Cerebellar cortex (tissue), 1 donor: Measurements from ENCODE around the gene TRAM2.

Source experiments
- DNase-seq: peaks from one replicate; pipeline ENCODE4 v3.0.0-alpha.2; 2015; ENCODE audit warnings: low spot score

TRAM2 gene

DNA sequence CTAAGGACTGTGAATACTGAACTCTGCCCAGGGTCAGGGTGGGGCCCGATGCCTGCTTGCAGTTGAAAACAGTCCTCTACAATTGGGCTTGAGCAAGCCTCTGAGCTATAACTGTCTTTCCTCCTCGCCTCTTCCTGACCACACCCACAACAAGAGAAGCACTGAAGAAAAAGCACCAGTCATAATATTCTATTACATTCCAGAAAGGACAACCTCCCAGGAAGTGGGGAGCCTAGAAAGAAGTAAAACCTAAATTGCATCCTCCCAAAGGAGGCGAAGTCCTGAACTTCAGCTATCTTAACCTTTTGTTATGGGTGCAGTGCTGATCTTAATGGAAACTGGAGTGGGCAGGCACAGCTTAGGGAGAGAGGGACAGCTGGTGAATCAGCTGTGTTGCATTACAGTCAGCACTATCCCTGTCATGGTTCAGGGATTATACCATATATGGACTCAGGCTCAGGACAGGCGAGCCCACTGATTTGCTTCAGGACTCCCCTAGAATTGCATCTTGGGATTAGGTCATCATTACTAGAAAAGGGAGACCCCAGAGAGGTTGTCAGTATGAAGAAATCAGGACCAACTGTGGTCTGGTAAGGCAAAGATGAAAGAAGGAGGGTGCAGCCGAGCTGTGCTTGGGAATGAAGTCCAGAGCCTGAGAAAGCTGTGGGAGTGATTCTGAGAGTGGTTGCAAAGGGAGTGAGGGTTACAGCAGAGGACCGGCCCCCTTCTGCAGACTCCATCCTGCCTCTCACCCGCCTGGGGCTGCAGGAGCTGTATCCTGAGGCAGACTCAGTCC is 18.3 kb upstream of the TRAM2 start:
- DNase-seq = no peak

DNA sequence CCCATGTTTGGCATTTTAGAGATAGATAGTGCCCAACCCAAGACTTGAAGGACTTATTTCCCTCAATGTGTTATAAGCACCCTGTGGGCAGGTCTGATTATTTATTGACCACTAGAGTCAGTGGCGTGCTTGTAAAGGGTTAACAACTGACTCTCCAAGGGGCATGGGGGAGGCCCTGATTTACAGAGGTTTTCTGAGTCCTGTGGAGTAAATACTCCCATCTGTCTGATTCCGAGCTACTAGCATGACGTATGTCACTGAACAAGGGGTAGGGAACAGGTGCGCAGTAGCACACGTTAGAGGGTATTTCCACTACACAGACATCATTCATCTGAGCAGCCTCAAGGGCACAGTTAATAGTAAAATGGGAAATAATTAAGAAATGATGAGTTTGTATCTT is 17.4 kb upstream of the TRAM2 start:
- DNase-seq = no peak

DNA sequence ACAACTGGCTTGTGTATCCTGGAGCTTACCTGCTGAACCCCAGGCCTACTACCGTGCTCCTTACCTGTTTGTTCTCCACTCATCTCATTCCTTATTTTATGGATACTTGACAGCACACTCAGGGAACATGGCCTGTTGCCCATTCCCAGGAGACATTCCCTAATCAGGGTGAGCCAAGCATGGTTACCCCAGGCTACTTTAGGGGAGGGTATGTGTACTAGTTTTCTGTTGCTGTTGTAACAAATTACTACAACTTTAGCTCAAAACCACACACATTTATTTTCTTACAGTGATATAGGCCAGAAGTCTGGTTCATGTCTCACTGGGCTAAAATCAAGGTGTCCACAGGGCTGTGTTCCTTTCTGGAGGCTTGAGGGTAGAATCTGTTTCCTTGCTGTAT is 15.0 kb upstream of the TRAM2 start:
- no peak for DNase-seq

DNA sequence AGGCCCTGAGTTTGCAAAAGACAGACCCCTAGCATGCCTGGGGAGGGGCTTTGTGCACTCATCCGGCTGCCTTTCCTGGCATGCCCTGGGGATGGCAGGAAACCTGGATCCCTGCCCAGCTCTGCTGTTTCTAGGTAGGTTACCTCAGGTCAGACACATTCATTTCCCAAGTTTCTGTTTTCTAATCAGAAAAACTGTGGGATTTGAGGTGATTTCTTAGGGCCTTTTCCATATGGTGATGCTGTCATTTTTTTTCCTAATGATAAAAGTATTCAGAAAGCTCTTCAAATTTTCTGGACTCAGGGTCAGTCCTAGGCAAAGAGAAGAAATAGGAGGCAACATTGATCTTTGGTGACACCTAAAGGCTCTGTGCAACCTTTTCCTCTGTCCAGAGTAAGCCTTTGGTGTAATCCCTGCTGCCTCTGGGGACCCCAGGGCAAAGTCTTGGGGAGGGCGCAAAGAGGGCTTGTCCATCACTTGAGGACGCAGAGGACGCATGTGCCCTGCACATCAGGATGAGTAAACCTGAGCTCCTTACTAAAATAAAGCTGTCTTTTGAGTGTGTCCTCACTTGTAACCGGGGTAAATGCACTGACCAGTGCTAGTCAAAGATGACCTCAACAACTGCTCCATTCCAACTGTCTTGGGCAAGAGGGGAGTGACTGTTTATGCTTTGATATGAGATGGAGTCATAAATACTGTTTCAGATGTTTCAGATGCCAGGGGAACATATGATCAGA is 13.5 kb upstream of the TRAM2 start:
- DNase-seq = no peak

DNA sequence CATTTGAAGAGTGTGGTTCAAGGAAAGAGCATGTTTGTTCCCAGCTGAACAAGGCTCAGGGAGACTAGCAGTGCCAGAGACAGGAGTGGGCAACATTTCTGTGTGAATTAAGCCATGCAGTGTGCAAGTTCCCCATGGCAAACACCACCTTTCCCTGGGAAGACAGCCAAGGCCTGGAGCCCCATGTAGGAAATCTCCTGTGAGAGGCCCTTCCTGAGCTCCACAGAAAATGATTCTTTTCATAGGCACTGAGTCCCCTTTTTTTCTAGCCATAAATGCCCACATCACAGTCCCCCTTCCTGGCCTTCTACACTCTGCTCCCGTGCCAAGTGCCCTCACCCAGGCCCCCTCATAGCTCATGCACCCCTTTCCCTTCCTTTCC is 11.8 kb upstream of the TRAM2 start:
- no peak for DNase-seq

DNA sequence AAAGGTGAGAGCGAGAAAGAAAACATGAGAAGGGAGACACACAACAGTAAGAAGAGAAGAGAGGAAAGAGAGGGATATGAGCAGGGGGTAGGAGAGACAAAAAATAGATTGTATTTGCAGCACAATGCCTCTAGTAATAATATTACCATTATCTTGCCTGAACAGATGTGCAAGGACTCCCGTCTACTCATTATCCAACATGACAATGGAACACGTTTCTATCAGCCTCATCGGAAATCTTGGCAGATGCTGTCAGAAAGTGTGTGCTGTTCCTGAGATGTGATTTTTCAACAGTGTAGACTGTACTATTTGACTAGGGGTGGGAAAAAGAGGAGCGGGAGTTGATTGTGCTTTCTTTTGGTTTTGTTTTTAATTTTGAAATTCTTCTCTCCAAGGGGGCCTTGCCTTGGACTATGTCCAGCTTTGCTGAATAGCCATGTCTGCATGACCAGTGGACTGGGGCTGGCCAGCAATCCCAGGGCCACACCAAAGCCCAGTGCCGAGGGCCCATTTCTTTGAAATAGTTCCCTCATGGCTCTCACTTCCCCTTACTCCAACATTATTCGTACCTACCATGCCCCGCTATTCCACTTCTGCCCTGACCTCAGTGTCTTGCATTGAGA is 11.3 kb upstream of the TRAM2 start:
- DNase-seq = no peak

DNA sequence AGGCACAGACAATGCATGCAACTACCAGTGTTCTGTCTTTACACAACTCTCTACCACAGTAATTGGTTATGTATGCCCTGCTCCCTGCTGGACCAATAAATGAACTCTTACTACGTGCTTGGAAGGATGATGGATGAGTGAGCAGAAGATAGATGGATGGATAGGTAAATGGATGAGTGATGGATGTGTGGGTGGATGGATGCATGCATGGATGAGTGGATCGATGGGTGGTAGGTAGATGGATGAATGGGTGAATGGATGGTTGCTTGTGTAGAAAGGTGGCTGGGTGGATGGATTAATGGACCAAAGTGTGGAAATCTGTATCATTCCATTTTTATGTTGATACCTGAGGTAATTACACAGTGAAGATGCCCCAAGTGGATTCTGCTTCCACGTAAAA is 10.1 kb upstream of the TRAM2 start:
- no peak for DNase-seq

DNA sequence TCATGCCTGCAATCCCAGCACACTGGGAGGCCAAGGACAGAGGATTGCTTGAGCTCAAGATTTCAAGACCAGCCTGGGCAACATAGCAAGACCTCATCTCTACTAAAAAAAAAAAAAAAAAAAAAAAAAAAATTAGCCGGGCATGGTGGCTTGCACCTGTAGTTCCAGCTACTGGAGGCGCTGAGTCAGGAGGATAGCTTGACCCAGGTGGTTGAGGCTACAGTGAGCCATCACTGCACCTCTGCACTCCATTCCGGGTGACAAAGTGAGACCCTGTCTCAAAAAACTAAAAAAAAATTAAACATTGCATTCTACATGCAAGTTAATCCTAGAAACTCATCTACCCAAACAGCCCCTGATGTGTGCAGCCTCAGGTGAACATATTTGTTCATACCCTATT is 7.3 kb upstream of the TRAM2 start:
- no peak for DNase-seq

DNA sequence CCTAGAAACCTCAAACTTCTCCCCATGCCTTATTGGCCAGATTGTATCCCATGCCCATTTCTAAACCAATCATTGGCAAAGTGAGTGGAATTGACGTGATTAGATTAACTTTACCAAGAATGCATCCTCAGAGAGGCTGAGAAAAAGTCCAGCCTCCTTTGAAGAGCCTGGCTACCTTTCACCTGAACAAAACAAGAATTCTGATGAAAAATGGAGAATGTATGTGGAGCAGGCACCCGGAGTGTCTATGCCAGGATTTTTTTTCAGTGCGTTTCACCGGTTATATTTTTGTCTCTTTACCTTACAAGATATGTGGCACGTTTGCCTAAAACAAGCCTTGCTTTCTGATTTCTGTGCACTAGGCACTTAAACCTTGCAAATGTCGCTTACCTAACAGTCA is 6.1 kb upstream of the TRAM2 start:
- DNase-seq = no peak

DNA sequence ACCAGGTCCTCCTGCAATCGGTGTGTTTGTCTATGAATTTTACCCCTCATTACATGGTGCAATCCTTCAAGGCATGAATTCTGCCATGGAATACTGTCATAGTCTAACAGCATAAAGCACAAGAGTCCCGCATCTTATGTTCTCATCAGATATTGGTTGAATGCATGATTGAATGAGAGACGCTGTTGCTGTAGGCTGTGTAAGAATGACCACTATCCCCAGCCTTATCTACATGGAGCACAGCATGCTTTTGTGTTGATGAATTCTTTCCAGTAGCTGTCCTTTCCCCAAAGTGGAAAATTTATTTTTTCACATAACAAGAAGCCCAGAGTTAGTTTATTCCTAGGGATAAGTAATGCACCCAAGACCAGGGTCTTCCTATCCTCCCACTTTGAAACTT is 5.6 kb upstream of the TRAM2 start:
- no peak for DNase-seq

DNA sequence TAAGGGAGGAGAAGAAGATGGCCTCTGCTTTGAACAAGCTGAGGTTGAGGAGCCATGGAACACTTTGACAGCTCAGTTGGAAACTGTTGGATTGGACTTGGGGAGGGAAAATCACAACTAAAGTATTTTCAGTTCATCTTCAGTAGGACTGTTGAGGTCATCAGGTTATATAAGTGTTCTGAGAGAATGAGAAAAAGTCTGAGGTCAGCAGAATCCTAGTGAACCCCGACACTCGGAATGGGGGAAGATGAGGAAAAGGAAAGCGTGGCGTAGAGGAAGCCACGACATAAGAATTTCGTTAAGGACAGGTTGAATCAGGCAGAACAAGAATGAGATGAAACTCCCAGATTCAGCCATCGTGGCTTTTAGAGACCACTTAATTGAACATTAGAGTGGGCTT is 4.0 kb upstream of the TRAM2 start:
- no peak for DNase-seq

DNA sequence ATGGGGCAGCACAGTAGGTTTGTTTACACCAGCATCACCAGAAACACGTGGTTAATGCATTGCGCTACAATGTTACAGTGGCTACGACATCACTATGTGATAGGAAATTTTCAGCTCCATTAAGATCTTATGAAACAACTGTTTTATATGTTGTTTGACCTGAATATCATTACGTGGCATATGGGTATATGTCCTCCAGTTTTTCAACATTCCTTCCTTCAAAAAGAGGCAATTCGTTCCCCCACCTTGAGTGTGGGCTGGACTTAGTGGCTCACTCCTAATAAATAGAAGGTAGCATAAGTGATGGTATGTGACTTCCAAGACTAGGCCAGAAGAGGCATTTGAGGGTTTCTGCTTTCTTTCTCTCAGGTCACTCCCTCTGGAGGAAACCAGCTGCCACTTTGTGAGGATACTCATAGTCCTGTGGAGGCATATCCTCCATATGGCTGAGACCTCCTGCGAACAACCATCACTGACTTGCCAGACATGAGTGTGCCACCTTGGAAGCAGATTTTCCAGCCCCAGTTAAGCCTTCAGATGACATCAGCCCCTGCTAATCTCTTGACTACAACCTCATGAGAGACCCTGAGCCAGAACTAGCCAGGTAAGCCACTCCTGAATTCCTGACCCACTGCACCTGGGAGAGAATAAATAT is 2.3 kb upstream of the TRAM2 start:
- DNase-seq = no peak

DNA sequence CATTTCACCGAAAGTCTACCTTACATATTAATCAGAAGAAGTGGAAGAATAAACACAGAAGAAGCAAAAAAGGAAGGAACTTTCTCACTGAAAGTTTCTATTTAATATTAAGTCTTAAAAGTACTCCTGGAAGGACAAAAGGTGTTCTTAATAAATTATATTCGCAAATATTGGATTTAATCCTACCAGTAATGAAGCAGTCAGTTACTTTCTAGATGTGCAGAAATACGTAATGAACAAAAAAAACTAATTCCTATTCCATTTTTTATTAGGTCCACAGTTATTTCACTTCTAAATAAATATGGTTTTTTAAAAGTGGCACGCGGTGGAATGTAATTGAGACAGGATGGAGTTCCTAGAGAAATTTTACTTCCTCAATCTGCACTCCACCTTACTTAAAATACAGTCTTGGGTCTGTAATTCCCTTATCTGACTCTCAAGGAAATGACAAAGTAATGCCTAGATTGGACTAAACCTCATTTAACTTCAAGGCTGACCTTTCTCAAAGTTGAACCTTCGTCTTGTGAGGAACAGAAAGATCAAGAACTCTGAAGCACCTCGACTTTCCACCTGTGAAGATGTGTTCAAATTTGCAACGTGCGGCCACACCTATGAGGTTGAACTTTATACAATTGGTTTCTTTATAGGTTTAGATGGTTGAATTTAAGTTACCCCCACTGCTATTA is 1.1 kb upstream of the TRAM2 start:
- no peak for DNase-seq

DNA sequence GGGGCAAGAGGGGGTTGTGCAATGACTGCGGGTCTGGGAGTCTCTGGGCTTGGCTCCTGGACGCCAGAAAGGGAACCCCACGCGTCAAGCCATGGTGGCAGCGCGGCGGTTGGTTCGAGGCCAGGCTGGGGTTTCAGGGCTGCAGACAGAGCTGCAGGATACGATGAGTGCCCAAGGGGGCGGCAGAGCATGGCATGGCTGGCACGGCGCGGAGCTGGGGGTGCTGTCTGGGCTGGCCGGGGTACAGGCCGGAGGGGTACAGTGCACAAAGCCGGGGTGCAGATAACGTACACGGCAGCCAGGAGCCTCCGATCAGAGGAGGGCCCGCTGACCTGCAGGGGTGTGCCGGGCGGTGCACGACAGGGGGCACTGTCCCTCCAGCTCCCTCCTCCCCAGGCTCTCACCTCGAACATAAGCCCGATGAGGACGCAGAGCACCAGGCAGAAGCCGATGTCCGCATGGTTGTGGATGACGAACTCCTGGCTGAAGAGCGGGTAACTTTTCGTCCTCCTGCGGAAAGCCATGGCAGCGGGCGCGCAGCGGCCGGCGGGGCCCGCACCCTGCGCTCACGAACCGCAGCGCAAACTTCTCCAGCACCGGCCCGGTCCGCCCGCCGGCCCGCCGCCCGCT is 353 bp downstream of the TRAM2 start:
- DNase-seq = peak; percentile 66

DNA sequence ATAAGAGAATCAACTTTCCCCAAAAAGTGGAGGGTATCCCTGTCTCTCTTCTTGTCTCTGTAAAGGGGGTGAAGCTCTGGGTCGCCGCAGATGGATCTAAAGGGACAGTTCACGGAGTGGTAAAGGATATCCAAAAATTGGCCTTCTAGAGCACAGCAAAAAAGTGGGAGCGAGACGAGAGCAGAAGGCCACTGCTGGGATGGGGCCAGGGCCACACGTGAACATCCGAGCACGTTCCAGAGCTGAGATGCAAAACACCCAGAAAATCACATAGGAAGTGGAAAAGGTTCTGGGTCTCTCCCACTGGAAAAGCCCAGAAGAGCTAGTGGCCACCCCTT is 837 bp downstream of the TRAM2 start:
- no peak for DNase-seq

DNA sequence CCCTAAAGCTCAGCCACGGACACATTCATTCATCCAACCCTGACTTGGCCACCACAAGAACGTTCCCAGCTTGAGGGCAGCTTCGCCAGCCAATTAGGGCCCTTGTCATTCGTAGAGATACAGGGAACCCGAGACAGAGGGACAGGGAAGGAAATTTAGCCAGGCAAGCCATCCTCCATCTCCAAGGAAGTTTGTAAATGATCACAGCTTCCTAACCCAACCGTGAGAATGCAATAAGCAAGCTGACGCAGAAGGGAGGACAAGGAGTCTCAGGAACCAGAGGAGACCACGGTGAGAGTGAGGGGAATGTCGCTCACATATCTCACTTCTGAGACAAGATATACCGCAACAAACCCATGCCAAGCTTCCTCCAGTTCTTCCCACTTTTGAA is 1.4 kb downstream of the TRAM2 start:
- DNase-seq = peak; percentile 20

DNA sequence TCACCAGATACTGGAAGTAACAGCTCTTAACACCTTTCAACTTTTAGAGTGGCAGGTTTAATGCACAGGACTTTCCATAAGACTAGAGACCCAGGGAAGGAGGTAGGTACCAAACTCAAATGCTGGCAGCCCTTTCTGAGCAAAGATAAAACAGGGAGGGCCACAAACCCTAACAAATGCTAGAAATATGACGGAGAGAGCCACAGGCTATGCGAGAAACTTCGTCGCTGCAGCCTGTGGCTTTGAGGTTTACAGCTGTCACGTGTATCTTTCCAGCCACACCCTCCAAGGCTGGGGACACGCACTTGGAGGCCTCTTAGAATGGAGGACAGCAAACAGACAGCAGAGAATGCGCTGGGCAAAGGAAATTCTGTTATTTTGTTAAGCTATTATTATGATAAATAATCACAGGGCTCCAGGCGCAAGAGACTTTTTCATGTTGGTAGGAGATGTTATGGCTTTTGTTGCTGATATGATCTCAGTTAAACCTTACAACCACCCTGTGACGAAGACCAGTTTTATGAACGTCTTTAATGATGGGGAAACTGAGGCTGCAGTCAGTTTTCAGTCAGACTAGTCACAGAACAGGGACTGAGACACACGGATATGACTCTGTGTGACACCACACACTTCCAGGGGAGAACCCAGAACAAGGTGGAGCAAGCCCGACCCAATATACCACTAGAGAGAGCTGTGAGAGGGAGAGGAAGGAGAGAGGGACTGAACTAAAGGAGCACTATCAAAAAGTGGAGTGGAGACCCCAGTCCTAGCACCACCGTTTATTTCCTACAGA is 2.0 kb downstream of the TRAM2 start:
- DNase-seq = no peak

DNA sequence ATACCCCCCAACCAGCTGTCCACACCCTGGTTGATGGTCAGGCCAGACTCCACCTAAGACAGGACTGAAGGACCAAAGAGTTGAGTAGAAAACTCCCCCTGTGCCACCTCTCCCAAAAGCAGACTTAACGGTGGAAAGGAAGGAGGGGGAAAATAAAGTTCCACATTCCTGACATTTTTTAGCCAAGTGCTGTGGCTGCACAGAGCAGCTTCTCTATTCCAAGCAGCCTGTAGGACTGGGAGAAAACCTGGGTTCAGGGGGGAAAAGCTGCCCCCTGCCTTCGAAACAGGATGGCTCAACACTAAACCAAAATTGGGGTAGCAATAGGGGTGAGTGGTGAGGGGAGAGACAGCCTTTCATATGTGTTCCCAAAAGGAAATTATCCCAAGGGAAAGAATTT is 3.6 kb downstream of the TRAM2 start:
- DNase-seq = no peak

DNA sequence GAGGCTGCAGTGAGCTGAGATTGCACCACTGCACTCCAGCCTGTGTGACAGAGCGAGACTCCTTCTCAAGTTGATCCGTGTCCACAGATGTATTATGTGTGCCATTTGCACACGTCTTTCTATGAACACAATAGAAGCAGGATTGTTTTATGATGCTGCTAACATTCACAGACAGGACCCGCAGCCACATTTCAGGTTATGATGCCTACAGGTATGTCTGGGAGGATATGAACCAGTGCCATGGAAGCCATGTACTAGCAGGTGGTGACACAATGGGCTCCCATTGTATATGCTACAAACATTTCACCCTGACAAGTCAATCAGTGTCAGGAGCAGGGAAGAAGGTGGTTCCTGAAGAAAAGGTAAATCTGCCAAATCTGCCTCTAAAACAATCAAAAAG is 4.3 kb downstream of the TRAM2 start:
- DNase-seq = no peak

DNA sequence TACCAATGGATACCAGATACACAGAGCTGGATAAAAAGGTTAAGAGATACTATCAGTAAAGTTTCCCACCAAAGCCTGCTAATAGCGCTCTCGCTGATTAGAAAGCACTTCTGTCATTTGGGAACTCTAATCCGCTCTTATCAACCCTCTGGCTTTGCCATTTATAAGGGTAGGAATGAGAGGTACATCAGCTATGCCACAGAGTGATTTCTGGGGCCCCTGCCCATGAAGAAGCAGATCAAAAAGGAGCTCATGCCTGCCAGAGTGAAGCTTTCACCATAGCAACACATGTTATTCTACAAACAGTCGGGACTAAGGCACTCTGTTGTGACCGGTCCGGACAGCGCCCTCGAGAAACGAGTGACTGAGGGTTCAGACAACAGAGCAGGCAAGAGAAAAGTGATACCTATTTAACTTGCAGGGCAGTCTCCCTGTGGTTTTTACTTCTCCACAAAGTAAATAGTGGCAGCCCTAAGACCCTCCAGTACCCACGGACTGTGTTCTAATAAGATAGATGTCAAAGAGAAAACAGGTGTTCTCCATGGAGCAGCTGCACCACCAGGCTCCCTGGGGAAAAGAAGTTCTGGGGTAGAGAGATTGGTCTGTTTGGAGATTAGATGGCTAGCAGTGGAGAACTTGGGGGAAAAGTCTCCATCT is 5.6 kb downstream of the TRAM2 start:
- DNase-seq = no peak

DNA sequence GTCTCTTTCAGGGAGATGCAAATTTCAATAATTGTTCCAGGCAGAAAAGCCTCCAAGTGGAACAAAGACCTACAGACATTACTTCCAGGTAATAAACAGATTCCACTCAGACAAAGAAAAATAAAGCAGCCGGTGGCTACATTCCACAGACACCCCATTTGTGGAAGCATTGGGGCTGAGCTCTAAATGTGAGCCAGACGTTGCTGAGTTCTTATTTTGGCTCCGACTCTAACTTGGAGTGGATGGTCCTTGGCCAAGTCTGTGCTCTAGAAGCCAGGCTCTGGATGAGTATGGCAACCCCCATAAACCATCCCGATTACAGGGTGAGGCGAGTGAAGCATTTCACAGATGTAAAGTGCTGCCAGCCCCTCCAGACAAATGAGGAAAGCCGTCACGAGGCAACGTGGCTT is 6.6 kb downstream of the TRAM2 start:
- DNase-seq = no peak
